Erythroblast (primary cell): ENCODE data around the gene C19orf47.

Experiments used
- GATA1 ChIP-seq: IDR thresholded peaks from 2 replicates; pipeline ENCODE4 v1.6.1; 2011; ENCODE audit warnings: low read depth, mild to moderate bottlenecking, control low read depth, low read length, moderate library complexity
- POLR2A ChIP-seq: IDR thresholded peaks from 2 replicates; pipeline ENCODE4 v1.6.1; 2011; ENCODE audit warnings: mild to moderate bottlenecking, low read length

GRCh38 chr19:40392894-40393517 lies 44.8 kb upstream of the C19orf47 start:
- TF ChIP-seq POLR2A (no peak), GATA1 (no peak)
